D721Med (cell line): Measurements from ENCODE around the gene IL17REL.

Experiments
- DNase-seq: peaks from one replicate; pipeline ENCODE4 v3.0.0; 2011; ENCODE audit warnings: low spot score; ENCODE audit not compliant: insufficient read length
- FAIRE-seq: peaks from 2 replicates; lab custom pipeline; 2011; peaks lifted over from hg19 to GRCh38; lab: Jason Lieb, UNC
- CTCF ChIP-seq: IDR thresholded peaks from 2 replicates; pipeline ENCODE4 v1.5.1; 2012; ENCODE audit warnings: mild to moderate bottlenecking, control low read depth; ENCODE audit not compliant: insufficient read depth; ENCODE audit errors: missing control alignments

IL17REL gene

DNA sequence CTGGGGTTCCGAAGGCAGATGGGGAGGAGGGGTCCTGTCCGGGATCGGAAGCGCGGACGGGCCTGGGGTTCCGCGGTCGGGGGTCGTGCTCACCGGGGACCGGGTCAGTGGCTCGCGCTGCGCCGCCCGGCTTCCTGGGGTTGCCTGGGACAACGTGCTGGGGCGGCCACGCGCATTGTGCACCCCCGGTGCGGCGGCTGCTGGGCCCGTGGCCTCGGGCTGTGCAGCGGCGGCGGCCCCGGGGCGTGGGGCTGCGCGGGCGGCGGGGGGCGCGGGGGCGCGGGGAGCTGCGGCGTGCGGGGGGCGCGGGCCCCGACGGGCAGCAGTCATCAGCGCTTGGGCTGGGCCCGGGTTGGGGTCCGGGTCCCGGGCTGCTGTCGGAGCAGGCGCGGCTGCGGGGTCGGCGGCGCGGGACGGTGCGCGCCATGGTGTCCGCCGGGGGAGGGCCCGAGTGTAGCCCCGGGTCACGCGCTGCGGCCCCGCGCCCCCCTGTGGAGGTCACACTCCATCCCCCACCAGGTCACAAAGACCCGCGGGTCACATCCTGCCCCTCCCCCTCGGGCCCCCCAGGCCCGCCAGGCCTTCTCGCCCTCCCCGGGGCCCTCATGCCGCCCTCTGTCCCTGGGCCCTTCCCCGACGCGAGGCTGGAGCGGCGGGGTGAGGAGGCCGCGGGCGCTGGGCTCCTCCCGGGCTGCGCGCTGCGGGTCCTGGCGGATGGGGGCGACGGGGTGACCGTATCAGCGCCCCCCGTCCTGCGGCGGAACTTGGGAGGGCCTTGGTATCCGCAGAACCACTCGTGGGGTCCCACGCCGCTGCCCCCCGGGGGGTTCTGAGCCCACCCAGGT, 45.7 kb upstream of the IL17REL start, which contains the start of gene TTLL8:
Gene TTLL8, minus strand, starts transcription at position 238 of the 845 bp plus-strand sequence.
- DNase-seq (no peak), FAIRE-seq (no peak)
- no peak for TF ChIP-seq CTCF

- no peak for DNase-seq
- FAIRE-seq: no peak
- no peak for TF ChIP-seq CTCF
Measured at GRCh38 chr22:50057278-50058060, 44.9 kb upstream of the IL17REL start.

- no peak for TF ChIP-seq CTCF
- no peak for FAIRE-seq
- no peak for DNase-seq
Measured at GRCh38 chr22:50056214-50056972, 43.8 kb upstream of the IL17REL start.

DNA sequence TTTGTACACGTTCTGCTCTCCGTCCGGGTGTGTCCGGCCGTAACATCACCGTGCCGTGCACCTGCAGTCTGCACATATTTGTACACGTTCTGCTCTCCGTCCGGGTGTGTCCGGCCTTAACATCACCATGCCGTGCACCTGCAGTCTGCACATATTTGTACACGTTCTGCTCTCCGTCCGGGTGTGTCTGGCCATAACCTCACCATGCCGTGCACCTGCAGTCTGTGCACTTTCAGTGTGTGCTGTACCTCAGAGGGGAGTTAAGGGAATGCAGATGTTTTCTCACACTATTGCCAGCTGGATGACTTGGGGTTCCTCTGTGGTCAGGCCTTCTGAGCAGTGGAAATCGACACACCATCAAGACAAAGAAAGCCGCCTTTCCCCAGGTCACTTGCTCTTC, 41.3 kb upstream of the IL17REL start:
- TF ChIP-seq CTCF: no peak
- FAIRE-seq (no peak), DNase-seq (no peak)

DNA sequence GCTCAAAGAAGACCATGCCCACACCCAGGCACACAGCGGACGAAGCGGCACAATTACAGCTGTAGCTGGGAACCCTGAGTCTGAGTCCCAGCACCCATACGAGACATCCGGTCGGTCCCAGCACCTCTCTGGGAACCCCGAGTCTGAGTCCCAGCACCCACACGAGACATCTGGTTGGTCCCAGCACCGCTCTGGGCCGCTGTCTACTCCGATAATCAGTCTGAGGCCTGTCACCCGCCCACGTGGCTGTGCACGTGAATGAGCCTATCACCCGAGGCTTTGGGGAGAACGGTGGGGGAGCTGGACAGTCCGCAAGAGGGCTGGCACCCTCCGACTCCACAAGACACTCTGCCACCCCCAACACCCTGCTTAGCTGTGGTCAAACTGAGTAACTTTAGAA, 39.4 kb upstream of the IL17REL start:
- no peak for DNase-seq
- FAIRE-seq: no peak

More for the DNA sequence above, 39.4 kb upstream of the IL17REL start:
- TF ChIP-seq CTCF: no peak
